SHP77 treated with DMSO at 0.1 percent for 48 hours (cell line): ENCODE results near the gene USP46.

Experiments used
- DNase-seq: peaks from one replicate; lab custom pipeline; 2025; lab: John Stamatoyannopoulos, UW

The USP46 gene

DNA sequence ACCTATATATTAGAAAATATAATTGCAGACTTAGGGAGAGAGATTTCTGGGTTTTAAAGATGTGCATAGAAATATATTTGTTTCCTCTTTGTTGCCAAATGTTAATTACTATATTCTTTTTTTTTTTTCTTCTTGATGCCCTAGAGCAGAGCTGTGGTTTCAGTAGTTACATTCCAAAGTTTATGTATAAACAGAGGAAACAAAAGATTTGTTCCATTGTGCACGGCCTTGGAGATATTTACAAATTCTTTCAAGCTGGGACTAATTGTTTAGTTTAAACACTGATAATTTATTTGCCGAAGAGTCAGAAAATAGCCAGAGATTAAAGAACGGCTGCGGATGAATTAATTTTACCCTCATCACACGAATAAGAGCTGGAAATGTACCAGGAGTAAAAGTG, 85.1 kb downstream of the USP46 start:
- DNase-seq = no peak

DNA sequence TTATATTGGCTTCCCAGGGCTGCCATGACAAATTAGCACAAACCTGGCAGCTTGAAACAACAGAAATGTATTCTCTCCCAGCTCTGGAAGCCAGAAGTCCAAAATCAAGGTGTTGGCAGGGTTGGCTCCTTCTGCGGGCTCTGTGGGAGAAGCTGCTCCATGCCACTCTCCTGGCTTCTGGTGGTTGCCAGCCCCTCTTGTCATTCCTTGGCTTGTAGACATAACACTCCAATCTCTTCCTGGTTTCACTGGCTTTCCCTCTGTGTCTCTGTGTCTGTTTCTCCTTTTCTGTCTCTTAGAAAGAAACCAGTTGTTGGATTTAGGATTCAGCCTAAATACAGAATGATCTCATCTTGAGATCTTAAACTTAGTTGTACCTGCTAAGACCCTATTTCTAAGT, 85.5 kb downstream of the USP46 start:
- DNase-seq = no peak

DNA sequence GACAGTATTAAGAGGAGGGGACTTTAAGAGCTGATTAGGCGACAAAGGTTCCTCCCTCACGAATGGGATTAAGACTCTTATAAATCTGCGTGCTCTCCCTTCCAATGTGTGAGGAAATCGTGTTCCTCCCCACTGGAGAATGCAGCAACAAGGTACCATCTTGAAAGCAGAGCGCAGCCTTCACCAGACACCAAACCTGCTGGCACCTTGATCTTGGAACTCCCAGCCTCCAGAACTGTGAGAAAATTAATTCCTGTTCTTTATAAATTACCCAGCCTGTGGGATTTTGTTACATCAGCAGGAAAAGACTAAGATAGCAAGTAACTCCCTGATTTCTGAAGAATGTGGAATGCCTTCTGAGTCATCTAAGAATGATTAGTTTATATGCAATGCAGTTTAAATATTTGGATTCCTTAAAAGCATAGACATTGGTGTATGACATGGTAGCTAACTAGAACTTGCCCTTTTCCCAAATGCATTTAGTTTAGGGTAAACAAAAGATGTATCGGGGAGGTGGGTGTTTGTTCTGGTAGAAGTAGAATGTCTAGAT, 86.1 kb downstream of the USP46 start:
- DNase-seq = no peak

DNA sequence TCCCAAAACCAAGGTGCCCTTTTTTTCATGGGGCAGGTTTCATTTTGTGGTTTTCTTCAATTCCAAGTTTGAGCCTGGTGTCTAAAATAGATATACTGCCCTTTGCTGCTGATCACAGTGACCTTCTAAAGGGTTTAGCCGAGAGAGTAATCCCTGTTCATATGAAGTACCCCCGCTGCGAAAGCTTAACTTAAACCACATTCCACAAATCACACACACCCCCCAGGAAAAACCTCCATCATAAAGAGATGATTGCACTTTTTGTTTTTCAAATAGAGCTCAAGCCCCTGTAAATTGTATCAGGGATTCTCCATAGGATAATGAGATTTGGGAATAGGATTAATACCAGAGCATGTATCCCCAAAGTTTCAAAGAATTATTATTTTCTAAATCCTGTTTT, 90.8 kb downstream of the USP46 start:
- no peak for DNase-seq

DNA sequence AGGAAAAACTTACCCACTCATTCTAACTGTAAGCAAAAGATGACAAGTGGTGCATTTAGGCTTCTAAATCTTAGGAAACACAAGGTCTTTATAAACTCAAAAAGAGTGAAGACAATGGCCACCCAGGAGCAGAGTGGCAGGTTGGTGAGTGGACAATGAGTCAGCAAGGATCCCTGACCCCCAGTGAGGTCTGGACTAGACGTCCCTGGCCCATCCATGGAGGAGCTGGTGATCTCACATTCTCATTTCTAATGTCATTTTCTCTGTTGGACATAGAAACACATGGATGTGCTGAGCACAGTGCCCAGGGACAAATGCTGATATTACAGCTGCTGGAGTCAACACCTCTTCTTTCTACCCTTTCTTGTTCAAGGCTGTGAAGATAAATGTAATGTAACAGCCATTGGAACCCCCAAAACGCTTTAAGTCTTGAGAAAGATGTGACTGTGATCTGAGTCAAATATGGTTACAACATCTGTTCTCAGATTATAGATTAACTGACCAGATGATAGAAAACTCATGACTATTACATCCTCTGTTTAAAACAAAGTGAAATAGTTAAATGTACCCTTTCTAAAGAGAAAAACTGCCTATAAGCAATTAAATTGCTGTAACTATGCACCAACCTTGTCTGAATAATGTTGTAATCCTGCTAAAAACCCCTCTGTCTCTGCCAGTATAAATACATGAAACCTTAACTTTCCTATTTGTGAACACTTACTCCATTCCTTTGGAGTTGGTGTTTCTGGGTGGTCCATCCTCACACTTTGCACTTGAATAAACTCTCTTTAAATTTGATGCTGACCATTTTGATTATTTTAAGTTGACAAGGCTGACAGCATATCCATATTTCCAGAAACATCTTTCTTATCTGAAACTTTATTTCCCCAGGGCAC, 92.7 kb downstream of the USP46 start:
- DNase-seq = no peak

DNA sequence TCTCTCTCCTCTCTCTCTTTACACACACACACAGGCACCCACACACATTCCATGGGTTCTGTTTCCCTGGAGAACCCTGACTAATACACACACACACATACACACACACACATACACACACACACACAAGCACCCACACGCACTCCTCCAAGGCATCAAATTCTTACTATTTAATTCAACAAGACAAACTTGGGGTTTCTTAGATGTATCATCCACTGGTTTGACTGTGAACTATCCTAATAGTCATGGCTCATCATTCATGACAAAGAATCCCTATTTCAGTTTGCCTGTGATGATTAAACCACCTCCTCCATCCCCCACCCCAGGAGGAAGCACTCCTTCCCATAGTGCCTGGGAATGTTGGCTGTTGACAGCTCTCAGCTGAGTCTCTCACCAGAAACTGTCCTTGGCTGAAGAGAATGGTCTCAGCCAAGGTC, 98.2 kb downstream of the USP46 start:
- no peak for DNase-seq

DNA sequence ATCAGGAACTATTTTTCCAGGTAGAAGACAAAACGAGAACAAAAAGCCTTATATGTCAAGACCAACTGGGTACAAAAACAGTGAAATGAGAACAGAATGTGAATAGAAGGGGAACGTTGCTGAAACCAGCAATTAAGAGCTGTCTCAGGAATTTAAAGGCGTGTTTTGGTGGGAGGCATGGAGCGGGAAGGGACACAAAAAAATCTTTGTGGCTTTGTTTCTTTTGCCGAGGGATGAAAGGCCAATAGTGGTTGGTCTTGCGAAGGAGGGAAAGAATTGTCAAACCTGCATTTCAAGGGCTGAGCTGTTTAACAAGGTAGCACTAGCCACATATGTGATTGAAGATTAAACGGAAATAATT, 103.8 kb downstream of the USP46 start:
- no peak for DNase-seq

DNA sequence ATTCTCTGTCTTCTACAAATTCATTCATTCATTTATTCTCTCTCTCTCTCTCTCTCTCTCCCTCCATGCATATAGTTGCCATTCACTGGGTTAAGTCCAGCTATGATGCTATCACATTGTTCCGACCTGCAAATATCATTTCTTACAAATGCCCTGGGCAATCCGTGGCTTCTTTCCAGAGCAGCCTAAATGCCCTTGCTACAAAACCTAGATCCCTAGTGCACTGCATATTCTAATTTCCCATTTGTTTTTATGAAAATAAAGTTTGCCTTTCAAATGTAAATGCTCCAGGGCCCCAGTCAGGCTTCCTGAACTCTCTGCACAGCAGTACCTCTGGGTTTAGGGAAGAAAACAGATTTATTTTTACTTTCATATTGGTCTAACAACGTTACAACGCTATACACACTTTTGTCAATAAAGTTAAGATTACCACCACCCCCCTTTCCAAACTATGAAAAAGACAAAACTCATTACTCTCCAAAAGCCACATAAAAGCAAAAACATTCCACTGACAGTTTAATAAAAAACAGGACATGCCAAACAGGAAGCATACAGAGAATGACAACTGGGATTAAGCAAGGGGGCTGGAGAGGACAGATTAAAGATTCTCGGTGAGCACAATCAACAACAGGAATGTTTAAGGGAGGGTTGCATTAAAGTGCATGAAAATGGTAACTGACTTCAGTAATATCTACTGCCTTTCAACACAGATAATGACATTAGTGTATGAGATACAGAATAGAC, 104.3 kb downstream of the USP46 start:
- DNase-seq = no peak

DNA sequence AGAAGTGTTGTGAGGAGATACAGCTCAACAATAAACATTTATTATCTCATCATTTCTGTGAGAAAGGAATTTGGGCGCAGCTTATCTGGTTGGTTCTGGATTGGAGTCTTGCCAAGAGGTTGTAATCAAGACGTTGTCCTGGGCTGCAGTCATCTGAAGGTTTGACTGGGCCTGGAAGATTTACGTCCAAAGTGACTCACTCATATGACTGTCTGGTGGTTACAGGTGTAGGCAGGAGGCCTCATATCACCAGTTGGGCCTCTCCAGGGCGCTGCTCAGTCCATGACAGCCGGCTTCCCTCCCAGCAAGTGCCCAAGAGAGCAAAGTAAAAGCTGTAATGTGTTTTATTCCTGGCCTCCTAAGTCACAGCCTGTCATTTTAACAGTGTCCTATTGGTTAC, 106.3 kb downstream of the USP46 start:
- DNase-seq = no peak

DNA sequence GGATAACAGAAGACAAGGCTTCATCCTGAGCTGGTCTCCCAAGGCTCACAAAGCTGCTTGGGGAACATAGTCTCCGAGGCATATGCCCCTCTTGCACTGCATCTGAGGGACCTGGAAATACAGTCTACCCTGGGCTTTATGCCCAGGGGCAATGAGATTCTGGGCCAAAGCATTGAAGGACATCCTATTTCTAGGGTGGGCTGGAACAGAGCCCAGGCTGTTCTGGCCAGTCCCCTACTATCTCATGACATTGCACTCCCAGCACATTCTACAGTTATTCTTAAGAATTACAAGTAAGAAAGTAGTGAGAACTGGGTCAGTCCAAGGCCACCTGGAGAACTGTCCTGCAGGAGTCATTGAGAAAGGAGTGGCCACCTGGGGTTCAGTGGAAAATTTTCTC, 107.6 kb downstream of the USP46 start:
- DNase-seq = no peak

DNA sequence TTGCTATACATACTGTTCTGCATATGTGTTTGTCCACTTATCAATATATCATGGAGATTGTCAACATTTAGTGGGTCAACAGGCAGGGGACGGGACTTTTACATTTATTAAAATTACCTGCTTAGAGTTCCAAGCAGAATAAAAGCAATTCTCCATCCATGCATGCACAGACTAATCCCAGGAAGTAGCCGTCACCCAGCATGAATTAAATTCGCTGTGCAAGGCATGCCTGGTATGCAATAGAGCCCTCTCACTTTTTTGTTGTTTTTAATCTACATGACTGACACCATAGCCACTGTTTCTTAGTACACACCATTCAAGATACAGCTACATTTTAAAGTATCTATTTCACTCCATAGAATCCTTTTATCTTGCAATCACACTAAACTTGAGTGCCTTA, 108.9 kb downstream of the USP46 start:
- DNase-seq = no peak

DNA sequence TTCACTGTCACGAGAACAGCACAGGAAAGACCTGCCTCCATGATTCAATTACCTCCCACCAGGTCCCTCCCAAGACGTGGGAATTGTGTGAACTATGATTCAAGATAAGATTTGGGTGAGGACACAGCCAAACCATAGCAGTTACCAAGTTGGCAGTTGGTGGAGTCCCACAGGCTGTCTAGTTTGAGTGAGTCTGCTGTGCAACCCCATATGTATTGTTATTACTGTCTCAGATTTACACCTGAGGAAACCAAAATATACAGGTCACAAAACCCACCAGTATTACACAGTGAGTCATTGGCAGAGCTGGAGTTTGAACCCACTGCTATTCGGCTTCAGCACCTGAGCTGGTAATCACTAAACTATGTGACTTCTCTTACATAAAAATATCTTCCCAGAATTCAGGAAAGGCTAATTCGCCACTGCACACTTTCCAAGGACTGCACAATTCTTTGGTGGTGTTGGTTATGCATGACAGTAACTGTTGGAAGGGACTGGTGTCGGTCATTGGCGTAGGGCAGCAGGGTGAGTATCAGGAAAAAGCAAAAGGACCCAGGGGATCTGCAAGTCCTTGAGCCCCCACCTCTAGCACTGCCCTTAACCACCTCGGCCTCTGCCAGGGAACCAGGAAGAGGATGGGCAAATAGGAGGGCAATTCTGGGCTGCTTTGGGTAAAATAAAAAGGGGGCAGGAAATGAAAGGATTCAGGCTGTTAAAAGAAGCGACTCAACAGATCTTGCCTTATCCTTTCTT, 110.1 kb downstream of the USP46 start:
- no peak for DNase-seq

DNA sequence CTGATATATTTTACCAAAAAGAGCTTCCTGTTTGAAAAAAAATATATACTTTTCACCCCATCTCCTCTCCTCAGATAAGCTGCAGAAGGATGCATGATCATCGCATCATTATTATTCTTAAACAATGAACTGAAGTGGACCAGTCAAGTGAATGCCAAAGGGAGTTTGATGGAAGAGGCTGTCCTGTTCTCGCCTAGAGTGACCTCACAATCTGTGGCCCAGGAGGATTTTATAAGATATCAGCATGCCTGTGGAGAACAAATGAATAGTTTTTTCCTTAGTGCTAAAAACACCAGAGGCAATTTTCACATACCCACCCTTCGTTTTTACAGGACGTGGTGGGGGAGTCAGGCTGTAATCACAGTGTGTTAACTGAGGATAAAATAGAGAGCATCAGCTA, 112.7 kb downstream of the USP46 start:
- no peak for DNase-seq

DNA sequence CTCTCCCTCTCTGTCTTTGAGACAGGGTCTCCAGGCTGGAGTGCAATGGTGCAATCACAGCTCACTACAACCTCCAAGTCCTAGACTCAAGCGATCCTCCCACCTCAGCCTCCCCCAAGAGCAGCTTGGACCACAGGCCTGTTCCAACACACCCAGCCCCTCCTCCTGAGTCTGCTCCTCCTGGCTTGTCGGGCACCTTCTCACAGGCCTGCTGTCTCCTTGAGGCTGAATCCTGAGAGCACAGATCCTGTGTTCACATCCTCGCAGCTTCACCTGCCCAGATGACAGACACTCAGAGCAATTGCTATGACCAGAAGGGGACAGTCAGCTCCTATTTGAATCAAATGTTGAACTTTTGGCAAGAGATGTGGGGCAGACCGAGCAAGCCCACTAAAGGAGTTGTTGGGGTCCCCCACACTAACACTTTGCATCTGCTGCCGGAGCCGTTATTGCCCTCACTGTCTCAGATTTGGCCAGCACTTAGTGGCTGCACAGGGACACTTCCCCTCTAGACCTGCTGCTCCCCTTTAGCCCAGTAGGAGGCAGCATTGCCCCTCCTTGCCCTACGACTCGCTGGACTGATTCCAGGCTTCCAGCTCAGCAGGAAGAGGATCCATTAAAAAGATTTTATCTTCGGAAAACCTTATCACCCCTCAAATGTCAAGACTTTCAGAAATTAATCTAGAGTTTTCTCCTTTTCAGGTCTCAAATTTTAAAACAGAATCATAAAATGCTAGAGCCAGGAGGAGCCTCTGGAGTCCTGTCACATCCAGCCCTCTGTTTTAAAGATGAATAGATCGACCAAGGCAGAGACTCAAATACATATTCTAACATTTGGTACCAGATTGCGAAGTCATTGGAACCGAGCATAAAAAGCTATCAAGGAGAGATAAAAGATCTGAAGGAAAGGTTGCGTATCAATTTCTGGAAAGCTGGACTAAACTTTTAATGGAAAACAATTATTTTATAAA, 113.7 kb downstream of the USP46 start:
- DNase-seq = peak; percentile 70
